GM13977 (cell line): Measurements from ENCODE around the gene SNAPIN.

Source experiments
- DNase-seq: peaks from one replicate; pipeline ENCODE4 v3.0.0; 2012; ENCODE audit warnings: low spot score
- in situ Hi-C: fragments of 300-500 bp; cut with MboI; formaldehyde crosslinking; loops from one replicate; pipeline ENCODE4 v1.12.0; 2022; ENCODE audit warnings: low sequenced_read_pairs, low pct_unique_long_range_greater_than_20kb, mixed read lengths, inconsistent platforms; ENCODE audit not compliant: unreplicated experiment
- TF ChIP-seq, protein P1 (sequence below): IDR thresholded peaks from 2 replicates; pipeline ENCODE4 v1.5.1; 2012; ENCODE audit warnings: mild to moderate bottlenecking, control low read depth; ENCODE audit not compliant: insufficient read depth; ENCODE audit errors: extremely low read depth, missing control alignments

The SNAPIN gene, protein sequence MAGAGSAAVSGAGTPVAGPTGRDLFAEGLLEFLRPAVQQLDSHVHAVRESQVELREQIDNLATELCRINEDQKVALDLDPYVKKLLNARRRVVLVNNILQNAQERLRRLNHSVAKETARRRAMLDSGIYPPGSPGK

GRCh38 chr1:153658400-153659174 is at the start of gene SNAPIN:
Gene SNAPIN, plus strand, starts transcription at chr1:153658703. Its CDS starts 41 bp downstream, at chr1:153658744.
- TF ChIP-seq, protein P1, sequence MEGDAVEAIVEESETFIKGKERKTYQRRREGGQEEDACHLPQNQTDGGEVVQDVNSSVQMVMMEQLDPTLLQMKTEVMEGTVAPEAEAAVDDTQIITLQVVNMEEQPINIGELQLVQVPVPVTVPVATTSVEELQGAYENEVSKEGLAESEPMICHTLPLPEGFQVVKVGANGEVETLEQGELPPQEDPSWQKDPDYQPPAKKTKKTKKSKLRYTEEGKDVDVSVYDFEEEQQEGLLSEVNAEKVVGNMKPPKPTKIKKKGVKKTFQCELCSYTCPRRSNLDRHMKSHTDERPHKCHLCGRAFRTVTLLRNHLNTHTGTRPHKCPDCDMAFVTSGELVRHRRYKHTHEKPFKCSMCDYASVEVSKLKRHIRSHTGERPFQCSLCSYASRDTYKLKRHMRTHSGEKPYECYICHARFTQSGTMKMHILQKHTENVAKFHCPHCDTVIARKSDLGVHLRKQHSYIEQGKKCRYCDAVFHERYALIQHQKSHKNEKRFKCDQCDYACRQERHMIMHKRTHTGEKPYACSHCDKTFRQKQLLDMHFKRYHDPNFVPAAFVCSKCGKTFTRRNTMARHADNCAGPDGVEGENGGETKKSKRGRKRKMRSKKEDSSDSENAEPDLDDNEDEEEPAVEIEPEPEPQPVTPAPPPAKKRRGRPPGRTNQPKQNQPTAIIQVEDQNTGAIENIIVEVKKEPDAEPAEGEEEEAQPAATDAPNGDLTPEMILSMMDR, result no peak
- DNase-seq, result peak; percentile 91
- in situ Hi-C loops, result no loop called here

DNA sequence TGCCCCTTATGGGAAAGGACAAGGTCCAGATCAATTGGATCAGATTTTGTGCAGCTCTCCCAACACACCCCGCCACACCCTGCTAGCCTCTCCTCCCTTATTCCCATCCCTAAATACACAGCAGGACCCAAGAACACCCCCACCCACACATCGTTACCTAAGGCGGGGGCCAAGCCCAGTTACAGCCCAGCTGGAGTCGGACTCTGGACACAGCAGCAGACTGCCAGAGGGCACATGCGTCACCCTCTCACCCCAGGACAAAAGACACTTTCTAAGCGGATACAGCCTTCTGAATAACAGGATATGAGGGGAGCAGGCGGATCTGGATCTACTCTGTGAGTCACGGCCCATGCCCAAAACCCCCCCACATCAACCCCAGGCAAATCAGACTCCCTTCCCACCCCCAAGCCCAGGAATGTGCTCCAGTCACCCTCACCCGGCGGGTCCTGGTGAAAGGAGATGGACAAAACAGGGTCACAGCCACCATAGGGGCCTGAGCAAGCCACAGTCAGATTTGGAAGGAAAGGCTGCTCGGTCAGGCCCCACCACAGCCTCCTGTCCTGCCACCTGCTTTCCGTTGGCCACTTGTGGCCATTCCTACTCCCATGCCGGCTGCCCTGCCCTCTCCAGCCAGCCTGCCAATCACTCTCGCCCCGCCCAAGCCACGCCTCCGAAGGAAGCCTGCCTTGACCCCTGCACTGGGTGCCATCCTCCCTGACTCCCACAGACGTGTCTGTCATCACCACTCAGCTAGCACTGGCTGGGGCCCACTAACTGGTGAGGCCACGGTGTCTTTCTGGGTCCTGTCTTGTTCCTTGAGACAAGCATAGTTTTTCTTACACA is 49.5 kb upstream of the SNAPIN start:
- in situ Hi-C loops, result no loop called here
- TF ChIP-seq, protein P1, result no peak
- no peak for DNase-seq

GRCh38 chr1:153609585-153609907 is 49.0 kb upstream of the SNAPIN start:
- TF ChIP-seq, protein P1, result no peak
- DNase-seq, result no peak
- in situ Hi-C loops, result no loop called here

- TF ChIP-seq, protein P1, result no peak
- no peak for DNase-seq
- in situ Hi-C loops, result no loop called here
Observed at GRCh38 chr1:153610334-153610733, 48.2 kb upstream of the SNAPIN start.

GRCh38 chr1:153610811-153611301 is 47.6 kb upstream of the SNAPIN start:
- TF ChIP-seq, protein P1, result no peak
- in situ Hi-C loops, result no loop called here
- no peak for DNase-seq

GRCh38 chr1:153611356-153611755 is 47.1 kb upstream of the SNAPIN start:
- TF ChIP-seq, protein P1, result no peak
- DNase-seq, result no peak
- in situ Hi-C loops, result no loop called here
